Measurements from ENCODE around the gene G6PC1.
"Not testable (repeated sequence)": the region's sequence is repeated elsewhere in the genome, so short reads cannot be mapped to it uniquely, and the experiment has no call there.

The G6PC1 gene

DNA sequence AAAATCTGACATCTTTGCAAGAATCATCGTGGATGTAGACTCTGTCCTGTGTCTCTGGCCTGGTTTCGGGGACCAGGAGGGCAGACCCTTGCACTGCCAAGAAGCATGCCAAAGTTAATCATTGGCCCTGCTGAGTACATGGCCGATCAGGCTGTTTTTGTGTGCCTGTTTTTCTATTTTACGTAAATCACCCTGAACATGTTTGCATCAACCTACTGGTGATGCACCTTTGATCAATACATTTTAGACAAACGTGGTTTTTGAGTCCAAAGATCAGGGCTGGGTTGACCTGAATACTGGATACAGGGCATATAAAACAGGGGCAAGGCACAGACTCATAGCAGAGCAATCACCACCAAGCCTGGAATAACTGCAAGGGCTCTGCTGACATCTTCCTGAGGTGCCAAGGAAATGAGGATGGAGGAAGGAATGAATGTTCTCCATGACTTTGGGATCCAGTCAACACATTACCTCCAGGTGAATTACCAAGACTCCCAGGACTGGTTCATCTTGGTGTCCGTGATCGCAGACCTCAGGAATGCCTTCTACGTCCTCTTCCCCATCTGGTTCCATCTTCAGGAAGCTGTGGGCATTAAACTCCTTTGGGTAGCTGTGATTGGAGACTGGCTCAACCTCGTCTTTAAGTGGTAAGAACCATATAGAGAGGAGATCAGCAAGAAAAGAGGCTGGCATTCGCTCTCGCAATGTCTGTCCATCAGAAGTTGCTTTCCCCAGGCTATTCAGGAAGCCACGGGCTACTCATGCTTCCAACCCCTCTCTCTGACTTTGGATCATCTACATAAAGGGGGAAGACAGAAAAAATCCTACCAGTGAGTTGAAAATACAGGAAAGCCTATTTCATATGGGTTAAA is at the start of gene G6PC1:
Gene G6PC1 (plus strand): TSS at position 340 of the 872 bp plus-strand sequence. CDS start 78 bp downstream, at position 418.
- no peak for DNase-seq

DNA sequence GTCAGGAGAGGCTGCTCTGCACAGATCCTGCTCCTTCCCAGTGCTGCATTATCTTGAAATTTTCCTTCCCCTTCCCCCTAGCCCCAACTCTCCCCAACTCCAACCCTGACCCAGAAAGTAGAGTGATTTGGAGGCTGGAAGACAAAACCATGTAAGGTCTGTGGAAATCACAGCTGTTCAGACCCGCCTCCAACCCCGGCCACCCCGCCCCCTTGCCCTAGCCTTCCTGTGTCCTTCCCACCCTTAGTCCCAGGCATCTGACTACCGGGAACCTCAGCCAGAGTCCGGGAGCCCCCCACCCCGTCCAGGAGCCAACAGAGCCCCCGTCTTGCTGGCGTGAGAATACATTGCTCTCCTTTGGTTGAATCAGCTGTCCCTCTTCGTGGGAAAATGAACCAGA is 49.6 kb upstream of the G6PC1 start, which contains the start of gene AOC3:
Gene AOC3 (plus strand): TSS at position 246 of the 400 bp plus-strand sequence. CDS start 145 bp downstream, at position 391.
- DNase-seq: no peak

DNA sequence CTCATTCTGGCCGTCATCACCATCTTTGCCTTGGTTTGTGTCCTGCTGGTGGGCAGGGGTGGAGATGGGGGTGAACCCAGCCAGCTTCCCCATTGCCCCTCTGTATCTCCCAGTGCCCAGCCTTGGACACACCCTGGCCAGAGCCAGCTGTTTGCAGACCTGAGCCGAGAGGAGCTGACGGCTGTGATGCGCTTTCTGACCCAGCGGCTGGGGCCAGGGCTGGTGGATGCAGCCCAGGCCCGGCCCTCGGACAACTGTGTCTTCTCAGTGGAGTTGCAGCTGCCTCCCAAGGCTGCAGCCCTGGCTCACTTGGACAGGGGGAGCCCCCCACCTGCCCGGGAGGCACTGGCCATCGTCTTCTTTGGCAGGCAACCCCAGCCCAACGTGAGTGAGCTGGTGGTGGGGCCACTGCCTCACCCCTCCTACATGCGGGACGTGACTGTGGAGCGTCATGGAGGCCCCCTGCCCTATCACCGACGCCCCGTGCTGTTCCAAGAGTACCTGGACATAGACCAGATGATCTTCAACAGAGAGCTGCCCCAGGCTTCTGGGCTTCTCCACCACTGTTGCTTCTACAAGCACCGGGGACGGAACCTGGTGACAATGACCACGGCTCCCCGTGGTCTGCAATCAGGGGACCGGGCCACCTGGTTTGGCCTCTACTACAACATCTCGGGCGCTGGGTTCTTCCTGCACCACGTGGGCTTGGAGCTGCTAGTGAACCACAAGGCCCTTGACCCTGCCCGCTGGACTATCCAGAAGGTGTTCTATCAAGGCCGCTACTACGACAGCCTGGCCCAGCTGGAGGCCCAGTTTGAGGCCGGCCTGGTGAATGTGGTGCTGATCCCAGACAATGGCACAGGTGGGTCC is 49.0 kb upstream of the G6PC1 start:
- DNase-seq: not testable (repeated sequence)

DNA sequence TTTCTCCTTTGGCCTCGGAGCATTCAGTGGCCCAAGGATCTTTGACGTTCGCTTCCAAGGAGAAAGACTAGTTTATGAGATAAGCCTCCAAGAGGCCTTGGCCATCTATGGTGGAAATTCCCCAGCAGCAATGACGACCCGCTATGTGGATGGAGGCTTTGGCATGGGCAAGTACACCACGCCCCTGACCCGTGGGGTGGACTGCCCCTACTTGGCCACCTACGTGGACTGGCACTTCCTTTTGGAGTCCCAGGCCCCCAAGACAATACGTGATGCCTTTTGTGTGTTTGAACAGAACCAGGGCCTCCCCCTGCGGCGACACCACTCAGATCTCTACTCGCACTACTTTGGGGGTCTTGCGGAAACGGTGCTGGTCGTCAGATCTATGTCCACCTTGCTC is 48.2 kb upstream of the G6PC1 start:
- DNase-seq: no peak

DNA sequence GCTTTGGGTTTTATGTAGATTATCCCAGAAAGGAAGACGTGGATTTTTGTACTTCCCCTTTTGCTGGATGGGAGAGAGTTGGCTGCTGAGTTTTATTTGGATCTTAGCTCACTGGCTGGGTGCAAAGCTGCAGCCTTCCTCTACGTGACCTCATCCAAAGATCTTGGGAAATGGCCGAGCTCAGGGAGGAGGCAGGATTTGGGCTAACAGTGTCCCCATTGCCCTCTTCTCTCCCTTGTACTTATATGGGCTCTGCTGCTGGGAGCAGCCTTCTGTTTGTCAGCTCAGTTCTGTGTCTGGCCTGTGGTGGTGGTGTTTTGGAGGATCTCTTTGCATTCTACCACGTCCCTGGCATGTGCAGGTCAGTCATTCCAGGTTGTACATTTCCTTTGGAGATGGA is 47.6 kb upstream of the G6PC1 start:
- no peak for DNase-seq

DNA sequence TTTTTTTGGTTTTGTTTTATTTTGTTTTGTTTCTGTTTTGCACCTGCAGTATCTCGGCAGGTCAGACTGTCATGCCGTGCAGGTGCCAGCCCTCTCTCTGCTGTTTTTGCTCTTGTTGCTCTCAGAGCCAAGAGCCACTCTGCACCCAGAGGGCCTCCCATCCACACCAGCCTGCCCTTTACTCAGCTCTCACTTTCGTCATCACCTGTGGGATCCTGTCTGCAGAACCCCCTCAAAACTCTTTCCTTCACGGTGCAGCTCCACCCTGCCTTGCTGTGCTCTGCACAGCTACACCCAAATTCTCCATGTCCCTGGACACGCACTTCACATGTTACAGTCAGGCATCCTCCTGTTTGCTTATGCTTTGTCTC is 47.0 kb upstream of the G6PC1 start:
- DNase-seq: no peak

DNA sequence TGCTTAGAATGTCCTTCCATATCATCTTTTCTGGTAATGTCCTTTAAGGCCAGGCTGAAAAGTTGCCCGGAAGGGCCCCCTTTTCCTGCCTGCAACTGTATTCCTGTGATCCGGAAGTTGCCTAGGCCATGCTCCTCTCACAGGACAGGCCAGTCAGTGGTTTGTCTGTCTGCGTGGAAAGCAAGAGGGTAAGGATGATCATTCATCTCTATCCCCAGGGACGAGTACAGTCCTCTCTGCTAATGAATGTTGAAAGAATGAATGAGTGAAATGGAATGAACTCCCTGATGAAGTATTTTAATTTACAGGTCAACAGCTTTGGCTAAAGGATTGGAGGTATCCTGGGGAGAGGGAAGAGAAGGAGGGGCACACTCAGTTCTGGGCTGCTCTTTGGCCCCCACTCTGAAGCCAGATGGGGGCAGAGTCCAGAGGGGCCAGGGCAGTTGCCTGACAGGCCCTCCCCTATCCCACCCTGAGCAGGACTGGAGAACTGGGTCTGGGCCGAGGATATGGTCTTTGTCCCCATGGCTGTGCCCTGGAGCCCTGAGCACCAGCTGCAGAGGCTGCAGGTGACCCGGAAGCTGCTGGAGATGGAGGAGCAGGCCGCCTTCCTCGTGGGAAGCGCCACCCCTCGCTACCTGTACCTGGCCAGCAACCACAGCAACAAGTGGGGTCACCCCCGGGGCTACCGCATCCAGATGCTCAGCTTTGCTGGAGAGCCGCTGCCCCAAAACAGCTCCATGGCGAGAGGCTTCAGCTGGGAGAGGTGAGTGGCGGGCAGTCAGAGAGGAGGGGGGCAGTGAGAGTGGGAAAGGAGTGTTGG is 46.4 kb upstream of the G6PC1 start:
- no peak for DNase-seq

DNA sequence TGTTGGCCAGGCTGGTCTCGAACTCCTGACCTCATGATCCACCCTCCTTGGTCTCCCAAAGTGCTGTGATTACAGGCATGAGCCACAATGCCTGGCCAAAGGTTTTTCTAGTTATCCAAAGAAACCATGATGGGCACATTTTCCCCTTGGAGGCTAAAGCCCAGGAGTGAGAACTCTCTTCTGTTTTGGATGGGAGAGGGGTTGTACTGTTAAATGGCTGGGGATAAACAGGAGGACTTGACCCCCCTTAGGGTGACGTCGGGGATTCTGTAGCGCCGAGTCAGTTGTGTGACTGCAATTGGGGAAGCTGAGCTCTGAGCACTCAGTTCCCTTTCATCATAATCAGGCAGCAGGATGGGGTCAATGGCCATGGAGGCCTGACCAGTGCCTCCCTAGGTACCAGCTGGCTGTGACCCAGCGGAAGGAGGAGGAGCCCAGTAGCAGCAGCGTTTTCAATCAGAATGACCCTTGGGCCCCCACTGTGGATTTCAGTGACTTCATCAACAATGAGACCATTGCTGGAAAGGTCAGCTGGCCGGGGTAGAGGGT is 45.5 kb upstream of the G6PC1 start:
- DNase-seq: no peak

DNA sequence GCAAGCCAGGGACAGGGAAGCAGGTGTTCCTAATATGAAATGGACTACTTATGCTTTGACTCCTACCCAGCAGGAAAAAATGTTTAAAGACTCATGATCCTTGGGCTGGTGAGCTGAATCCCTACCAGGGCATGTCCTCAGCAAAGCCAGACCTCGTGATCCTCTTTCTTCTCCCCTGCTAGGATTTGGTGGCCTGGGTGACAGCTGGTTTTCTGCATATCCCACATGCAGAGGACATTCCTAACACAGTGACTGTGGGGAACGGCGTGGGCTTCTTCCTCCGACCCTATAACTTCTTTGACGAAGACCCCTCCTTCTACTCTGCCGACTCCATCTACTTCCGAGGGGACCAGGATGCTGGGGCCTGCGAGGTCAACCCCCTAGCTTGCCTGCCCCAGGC is 44.5 kb upstream of the G6PC1 start:
- not testable (repeated sequence) for DNase-seq

DNA sequence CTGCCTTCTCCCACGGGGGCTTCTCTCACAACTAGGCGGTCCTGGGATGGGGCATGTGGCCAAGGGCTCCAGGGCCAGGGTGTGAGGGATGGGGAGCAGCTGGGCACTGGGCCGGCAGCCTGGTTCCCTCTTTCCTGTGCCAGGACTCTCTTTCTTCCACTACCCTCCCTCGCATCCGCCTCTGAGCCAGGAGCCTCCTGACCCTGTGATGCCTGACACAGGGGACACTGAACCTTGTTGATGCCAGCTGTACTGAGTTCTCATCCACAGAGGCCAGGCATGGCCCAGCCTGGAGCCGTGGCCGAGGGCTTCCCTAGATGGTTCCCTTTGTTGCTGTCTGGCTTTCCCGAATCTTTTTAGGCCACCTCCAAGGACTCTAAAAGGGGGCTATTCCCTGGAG is 44.1 kb upstream of the G6PC1 start:
- DNase-seq: not testable (repeated sequence)

DNA sequence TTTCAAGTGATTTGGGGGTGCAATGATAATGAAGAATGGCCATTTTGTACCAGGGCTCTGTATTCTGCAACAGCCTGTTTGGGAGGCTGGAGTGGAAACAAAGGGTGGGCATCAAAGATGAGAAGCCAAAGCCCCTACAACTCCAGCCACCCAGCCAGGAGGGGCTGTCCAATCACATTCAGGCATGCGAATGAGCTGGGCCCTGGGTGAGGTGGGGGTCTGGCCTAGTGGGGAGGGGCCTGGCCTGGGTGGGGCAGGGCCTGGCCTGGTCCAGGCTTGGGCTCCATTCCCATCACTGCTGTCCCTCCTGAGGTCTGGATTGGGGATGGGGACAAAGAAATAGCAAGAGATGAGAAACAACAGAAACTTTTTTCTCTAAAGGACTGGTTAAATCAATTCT is 43.2 kb upstream of the G6PC1 start:
- DNase-seq: no peak

DNA sequence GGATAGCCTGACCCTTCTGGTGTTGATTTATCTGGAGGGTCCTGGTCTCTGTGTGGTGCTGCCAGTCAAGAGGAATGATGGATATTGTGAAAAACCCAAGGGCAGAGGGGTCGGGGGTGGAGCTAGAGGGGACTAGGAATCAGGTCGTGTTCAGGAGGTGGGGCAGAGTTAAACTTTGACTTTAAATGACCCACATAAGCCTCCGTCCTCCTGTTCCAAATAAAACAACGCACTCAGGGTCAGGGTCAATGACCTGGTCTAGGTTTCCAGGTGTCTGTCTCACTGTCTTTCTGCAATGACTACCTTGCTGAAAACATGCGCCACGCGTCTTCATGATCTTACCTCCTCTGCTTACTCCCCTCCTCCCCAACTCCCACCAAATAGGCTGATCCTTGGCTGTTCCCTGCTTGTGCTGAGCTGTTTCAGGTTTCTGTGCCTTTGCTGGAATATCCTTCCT is 34.9 kb upstream of the G6PC1 start:
- DNase-seq: no peak

DNA sequence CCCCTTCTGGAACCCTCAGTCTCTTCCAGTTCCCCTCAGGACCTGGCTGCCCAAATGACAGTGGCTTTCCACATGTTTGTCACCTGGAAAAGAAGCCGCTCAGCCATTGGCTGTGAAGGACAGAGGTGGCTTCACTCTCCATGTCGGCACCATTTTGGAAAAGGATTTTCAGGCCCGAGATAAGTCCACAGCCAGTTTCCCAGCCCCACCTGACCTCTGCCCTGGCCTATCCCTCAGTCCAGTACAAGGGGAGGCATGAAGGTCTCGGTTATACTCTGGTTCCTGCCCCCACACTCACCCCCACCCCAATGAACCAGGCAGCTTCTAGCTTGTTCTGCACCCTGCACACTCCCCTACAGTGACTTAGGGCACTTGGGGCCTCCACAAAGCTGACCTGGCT is 34.4 kb upstream of the G6PC1 start:
- DNase-seq: no peak

DNA sequence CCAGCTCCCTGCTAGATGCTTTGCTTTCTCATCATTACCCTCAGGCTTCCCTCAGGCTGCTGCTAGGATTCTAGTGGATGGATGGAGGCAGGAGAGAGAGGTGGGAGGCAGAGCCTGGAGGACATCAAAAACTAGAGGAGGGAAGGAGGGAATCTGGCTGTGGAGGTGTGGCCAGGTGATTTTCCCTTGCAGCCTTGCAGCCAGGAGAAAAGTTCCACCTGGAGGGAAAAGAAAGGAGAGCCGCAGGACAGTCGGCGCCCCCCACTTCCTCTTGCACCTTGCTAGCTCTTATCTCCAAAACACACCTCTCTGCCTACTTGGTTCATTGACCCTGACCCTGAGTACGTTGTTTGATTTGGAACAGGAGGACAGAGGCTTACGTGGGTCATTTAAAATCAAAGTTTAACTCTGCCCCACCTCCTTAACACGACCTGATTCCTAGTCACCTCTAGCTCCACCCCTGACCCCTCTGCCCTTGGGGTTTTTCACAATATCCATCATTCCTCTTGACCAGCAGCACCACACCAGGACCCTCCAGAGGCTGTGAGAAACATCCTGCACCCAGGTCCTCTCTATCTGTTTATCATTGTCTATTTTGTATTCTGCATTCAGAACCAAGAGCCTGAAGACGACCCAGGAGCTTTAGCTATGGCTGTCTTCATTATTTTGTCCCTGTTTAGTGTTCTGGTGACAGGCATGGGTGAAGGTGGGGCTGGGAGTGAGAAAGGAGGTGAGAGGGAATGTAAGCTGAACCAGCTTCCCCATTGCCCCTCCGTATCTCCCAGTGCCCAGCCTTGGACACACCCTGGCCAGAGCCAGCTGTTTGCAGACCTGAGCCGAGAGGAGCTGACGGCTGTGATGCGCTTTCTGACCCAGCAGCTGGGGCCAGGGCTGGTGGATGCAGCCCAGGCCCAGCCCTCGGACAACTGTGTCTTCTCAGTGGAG is 33.7 kb upstream of the G6PC1 start:
- DNase-seq: no peak

DNA sequence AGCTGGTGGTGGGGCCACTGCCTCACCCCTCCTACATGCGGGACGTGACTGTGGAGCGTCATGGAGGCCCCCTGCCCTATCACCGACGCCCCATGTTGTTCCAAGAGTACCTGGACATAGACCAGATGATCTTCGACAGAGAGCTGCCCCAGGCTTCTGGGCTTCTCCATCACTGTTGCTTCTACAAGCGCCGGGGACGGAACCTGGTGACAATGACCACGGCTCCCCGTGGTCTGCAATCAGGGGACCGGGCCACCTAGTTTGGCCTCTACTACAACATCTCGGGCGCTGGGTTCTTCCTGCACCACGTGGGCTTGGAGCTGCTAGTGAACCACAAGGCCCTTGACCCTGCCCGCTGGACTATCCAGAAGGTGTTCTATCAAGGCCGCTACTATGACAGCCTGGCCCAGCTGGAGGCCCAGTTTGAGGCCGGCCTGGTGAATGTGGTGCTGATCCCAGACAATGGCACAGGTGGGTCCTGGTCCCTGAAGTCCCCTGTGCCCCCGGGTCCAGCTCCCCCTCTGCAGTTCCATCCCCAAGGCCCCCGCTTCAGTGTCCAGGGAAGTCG is 32.8 kb upstream of the G6PC1 start:
- not testable (repeated sequence) for DNase-seq

DNA sequence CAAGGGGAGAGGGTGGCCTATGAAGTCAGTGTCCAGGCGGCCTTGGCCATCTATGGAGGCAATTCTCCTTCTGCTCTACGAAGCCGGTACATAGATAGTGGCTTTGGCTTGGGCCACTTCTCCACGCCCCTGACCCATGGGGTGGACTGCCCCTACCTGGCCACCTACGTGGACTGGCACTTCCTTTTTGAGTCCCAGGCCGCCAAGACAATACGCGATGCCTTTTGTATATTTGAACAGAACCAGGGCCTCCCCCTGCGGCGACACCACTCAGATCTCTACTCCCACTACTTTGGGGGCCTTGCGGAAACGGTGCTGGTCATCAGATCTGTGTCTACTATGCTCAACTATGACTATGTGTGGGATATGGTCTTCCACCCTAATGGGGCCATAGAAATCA is 32.3 kb upstream of the G6PC1 start:
- DNase-seq: no peak

DNA sequence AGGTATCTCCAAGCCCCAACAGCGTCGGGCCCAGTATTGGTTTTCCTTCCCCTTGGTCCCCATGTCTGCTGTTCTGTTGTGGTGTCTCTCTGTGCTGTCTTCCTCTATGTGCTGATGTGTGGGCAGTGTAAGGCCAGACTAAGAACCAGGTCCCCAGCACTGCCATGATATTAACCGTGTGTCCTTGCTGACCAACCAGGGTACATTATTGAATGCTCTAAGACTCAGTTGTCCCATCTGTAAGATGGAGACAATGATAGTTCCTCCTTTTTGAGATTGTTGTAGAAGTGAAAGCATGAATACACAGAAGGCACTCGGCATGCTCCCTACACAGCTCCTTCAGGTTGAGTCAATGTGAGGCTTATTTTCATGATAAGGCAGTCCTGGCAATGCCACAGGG is 29.0 kb upstream of the G6PC1 start:
- DNase-seq: no peak

DNA sequence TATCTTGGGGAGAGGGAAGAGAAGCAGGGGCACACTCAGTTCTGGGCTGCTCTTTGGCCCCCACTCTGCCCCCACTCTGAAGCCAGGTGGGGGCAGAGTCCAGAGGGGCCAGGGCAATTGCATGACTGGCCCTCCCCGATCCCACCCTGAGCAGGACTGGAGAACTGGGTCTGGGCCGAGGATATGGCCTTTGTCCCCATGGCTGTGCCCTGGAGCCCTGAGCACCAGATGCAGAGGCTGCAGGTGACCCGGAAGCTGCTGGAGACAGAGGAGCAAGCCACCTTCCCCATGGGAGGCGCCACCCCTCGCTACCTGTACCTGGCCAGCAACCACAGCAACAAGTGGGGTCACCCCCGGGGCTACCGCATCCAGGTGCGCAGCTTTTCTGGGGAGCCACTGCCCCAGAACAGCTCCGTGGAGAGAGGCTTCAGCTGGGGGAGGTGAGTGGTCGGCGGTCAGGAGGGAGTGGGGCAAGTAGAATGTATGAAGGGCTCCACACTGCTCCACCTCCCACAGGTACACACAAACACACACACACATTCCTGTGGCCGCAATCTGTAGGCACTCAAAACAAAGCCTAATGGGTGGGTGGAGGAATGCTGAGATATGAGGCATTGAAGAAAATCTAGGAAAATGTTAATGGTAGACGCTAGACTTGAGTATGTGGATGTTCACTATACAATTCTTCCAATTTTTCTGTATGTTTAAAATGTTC is 28.2 kb upstream of the G6PC1 start:
- no peak for DNase-seq

DNA sequence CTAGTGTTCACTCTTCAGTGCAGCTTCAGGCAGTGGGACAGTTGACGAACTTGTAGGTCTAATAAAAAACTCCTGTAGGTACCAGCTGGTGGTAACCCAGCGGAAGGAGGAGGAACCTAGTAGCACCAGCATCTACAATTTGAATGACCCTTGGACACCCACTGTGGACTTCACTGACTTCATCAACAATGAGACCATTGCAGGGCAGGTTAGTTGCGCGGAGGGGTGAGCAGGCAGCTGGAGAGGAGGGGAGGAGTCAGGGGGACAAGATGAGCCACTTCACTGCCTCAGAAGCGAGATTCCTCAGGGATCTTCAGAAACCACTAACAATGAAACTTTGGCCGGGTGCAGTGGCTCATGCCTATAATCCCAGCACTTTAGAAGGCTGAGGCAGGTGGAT is 27.3 kb upstream of the G6PC1 start:
- no peak for DNase-seq
